ENCODE data around the gene HS3ST5. TPM values are rescaled to one million over a fixed set of nuclear protein-coding genes. Genes with fewer than 3 reads are reported as not detected.

Gene HS3ST5
- total and polyA plus RNA-seq, 2 donors (not counting 3 experiments of a cell fraction or from before 2014, with no cell fraction given): not detected

DNA sequence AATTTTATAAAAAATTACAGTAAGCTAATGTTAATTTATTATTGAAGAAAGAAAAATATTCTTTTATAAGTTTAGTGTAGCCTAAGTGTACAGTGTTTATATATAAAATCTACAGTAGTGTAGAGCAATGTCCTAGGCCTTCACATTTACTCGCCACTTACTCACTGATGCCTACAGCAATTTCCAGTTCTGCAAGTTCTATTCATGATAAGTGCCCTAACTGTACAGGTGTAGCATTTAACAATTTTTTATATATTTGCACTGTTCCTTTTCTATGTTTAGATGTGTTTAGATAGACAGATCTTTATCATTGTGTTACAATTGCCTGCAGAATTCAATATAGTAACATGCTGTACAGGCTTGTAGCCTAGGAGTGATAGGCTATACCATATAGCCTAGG is 291.8 kb downstream of the HS3ST5 start:
- H3K4me3 ChIP-seq (replicated peaks in 1 of 3; ENCODE audit: insufficient read depth in 1 of 3, low read depth in 1 of 3, low read length in 3 of 3): no peak overlapping the region
- no peak overlapping the region for H2AFZ ChIP-seq (ENCODE audit: low read depth, low read length)
- no TSS peak for BruUV-seq (replicated peaks)
- no peaks in the 10 kb centered on the region for H3K79me2 ChIP-seq (ENCODE audit: control insufficient read depth, insufficient read depth, low read length)
- no peaks in the 10 kb centered on the region for H3K4me1 ChIP-seq (ENCODE audit: control insufficient read depth, extremely low read depth, insufficient read depth, low read length)
- H4K20me1 ChIP-seq (replicated peaks; ENCODE audit: control insufficient read depth, extremely low read depth, insufficient read depth, low read length): no peaks in the 10 kb centered on the region
- ChIA-PET POLR2A (no interaction called here), CTCF (interaction anchor here (1.2 to 3.5 kb wide), 5 partner anchors 22 to 253 kb away, joined by 4 to 10 read pairs (median 5); no protein-coding TSS in a partner anchor)
- no peak overlapping the region for H3K4me2 ChIP-seq (ENCODE audit: insufficient read depth, low read length)
- intact Hi-C loops (cut with micrococcal nuclease) (no loop called here), dilution Hi-C loops (cut with MboI; ENCODE audit: extremely low pct_ligation_motif_present, low sequenced_read_pairs) (no loop called here)
- H3K36me3 ChIP-seq (ENCODE audit: control insufficient read depth in 2 of 2, extremely low read depth in 1 of 2, insufficient read depth in 2 of 2, low read length in 2 of 2): no peaks in the 10 kb centered on the region
- H3K9me3 ChIP-seq (replicated peaks; ENCODE audit: control insufficient read depth, insufficient read depth, low read length): no peaks in the 10 kb centered on the region
- H3K9ac ChIP-seq (replicated peaks; ENCODE audit: extremely low read depth, insufficient read depth, low read length): no peak overlapping the region
- H3K9me1 ChIP-seq (replicated peaks; ENCODE audit: control insufficient read depth, extremely low read depth, insufficient read depth, low read length): no peaks in the 10 kb centered on the region
- H3K27ac ChIP-seq (ENCODE audit: insufficient read depth, low read depth, low read length): no peak overlapping the region
- DNase-seq (ENCODE audit: low read depth, low spot score) (no peak), FAIRE-seq (no peak)
- TF ChIP-seq POLR2AphosphoS5 (IDR thresholded peaks at IDR 0.05; ENCODE audit: insufficient read depth, low read depth, low read length) (no peak), FOS (IDR thresholded peaks at IDR 0.05; ENCODE audit: borderline replicate concordance, insufficient read depth, low read length) (no peak), EZH2 (IDR thresholded peaks at IDR 0.05; ENCODE audit: borderline replicate concordance, low read depth, low read length, severe bottlenecking) (no peak), POLR2A (IDR thresholded peaks at IDR 0.05; ENCODE audit: low read depth, low read length) (no peak), GATA2 (IDR thresholded peaks at IDR 0.05; ENCODE audit: insufficient read depth, insufficient read length, low read depth, low read length) (no peak), JUN (IDR thresholded peaks at IDR 0.05; ENCODE audit: borderline replicate concordance, insufficient read depth, insufficient read length, low read depth) (no peak), MYC (IDR thresholded peaks at IDR 0.05; ENCODE audit: low read depth, low read length) (no peak)
- TF ChIP-seq, protein P1, sequence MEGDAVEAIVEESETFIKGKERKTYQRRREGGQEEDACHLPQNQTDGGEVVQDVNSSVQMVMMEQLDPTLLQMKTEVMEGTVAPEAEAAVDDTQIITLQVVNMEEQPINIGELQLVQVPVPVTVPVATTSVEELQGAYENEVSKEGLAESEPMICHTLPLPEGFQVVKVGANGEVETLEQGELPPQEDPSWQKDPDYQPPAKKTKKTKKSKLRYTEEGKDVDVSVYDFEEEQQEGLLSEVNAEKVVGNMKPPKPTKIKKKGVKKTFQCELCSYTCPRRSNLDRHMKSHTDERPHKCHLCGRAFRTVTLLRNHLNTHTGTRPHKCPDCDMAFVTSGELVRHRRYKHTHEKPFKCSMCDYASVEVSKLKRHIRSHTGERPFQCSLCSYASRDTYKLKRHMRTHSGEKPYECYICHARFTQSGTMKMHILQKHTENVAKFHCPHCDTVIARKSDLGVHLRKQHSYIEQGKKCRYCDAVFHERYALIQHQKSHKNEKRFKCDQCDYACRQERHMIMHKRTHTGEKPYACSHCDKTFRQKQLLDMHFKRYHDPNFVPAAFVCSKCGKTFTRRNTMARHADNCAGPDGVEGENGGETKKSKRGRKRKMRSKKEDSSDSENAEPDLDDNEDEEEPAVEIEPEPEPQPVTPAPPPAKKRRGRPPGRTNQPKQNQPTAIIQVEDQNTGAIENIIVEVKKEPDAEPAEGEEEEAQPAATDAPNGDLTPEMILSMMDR (IDR thresholded peaks at IDR 0.05; ENCODE audit: extremely low read depth in 1 of 2, insufficient read depth in 1 of 2, low read depth in 1 of 2, low read length in 2 of 2): no peak
- TF ChIP-seq, protein P2, sequence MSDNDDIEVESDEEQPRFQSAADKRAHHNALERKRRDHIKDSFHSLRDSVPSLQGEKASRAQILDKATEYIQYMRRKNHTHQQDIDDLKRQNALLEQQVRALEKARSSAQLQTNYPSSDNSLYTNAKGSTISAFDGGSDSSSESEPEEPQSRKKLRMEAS (IDR thresholded peaks at IDR 0.05; ENCODE audit: insufficient read depth, insufficient read length): no peak
- H3K27me3 ChIP-seq (ENCODE audit: control insufficient read depth in 2 of 2, insufficient read depth in 2 of 2, low read length in 2 of 2): no peaks in the 10 kb centered on the region
